SK-N-SH (cell line): ENCODE results near the gene IDUA. TPM values are rescaled to one million over a fixed set of nuclear protein-coding genes. Genes with fewer than 3 reads are reported as not detected.

ENCODE experiments used
- CTCF ChIA-PET: fragments of 300-600, 350-600 bp; formaldehyde crosslinking; extraction: SDS; loops from one replicate; lab custom pipeline; 2021; lab: Yijun Ruan, JAX
- POLR2A ChIA-PET: fragments of 350-600 bp; sonication (Branson Sonifier 250); formaldehyde crosslinking; extraction: SDS; loops from one replicate; lab custom pipeline; 2020; ENCODE audit warnings: antibody characterized with exemption, inconsistent platforms; lab: Yijun Ruan, JAX
- DNase-seq: peaks from one replicate; pipeline ENCODE4 v3.0.0; 2012
- H2AFZ ChIP-seq: fragments of 200-600 bp; sonication (generic); 2 replicates; pipeline ENCODE4 v1.8.1; 2016; ENCODE audit warnings: antibody characterized with exemption, mild to moderate bottlenecking, low read depth
- H3F3A ChIP-seq: fragments of 200-600 bp; sonication (generic); replicated peaks from 2 replicates; pipeline ENCODE3; 2016; ENCODE audit warnings: antibody characterized with exemption, mild to moderate bottlenecking; ENCODE audit not compliant: insufficient read depth
- H3K27ac ChIP-seq, 2 experiments: fragments of 200-500 bp in 1 of 2; fragments of 200-600 bp in 1 of 2; sonication (Bioruptor generic) in 1 of 2; sonication (generic), shearing (Covaris generic) in 1 of 2; 2 replicates each; pipeline versions ENCODE4 v1.5.1 to v1.6.1; 2014 to 2016; ENCODE audit warnings: low read depth in 2 of 2, inconsistent platforms in 1 of 2, low read length in 1 of 2, mild to moderate bottlenecking in 1 of 2, mixed read lengths in 1 of 2
- H3K27me3 ChIP-seq: fragments of 200-600 bp; sonication (generic), shearing (Covaris generic); 2 replicates; pipeline ENCODE4 v1.6.1; 2016; ENCODE audit warnings: mixed run types; ENCODE audit not compliant: insufficient read depth
- H3K36me3 ChIP-seq, 2 experiments: fragments of 200-500 bp in 1 of 2; fragments of 200-600 bp in 1 of 2; sonication (Bioruptor generic) in 1 of 2; sonication (generic) in 1 of 2; replicated peaks in 1 of 2; 2 replicates each; pipeline versions ENCODE3 to v1.5.1; 2014 to 2016; ENCODE audit warnings: low read length in 1 of 2, mild to moderate bottlenecking in 1 of 2; ENCODE audit not compliant: insufficient read depth in 2 of 2, control insufficient read depth in 1 of 2
- H3K4me1 ChIP-seq, 2 experiments: fragments of 200-500 bp in 1 of 2; fragments of 200-600 bp in 1 of 2; sonication (Bioruptor generic) in 1 of 2; sonication (generic), shearing (Covaris generic) in 1 of 2; 2 replicates each; pipeline versions ENCODE4 v1.5.1 to v1.6.1; 2014 to 2016; ENCODE audit warnings: low read depth in 1 of 2, low read length in 1 of 2, mixed run types in 1 of 2; ENCODE audit not compliant: insufficient read depth in 2 of 2, control insufficient read depth in 1 of 2
- H3K4me2 ChIP-seq: fragments of 200-600 bp; sonication (generic), shearing (Covaris generic); 2 replicates; pipeline ENCODE4 v1.6.1; 2017; ENCODE audit warnings: mixed run types
- H3K4me3 ChIP-seq, 2 experiments: fragments of 200-500 bp in 1 of 2; fragments of 200-600 bp in 1 of 2; sonication (Bioruptor generic) in 1 of 2; sonication (generic), shearing (Covaris generic) in 1 of 2; 2 replicates each; pipeline versions ENCODE4 v1.5.1 to v1.8.1; 2014 to 2016; ENCODE audit warnings: low read depth in 2 of 2, inconsistent platforms in 1 of 2, low read length in 1 of 2, mild to moderate bottlenecking in 1 of 2, mixed read lengths in 1 of 2, moderate library complexity in 1 of 2
- H3K79me2 ChIP-seq: fragments of 200-600 bp; sonication (generic); 2 replicates; pipeline ENCODE4 v1.8.1; 2017; ENCODE audit warnings: mild to moderate bottlenecking; ENCODE audit not compliant: insufficient read depth
- H3K9ac ChIP-seq: fragments of 200-600 bp; sonication (generic); 2 replicates; pipeline ENCODE4 v1.6.1; 2017; ENCODE audit warnings: mixed run types
- H3K9me2 ChIP-seq: fragments of 200-600 bp; sonication (generic); 2 replicates; pipeline ENCODE4 v1.6.1; 2017; ENCODE audit warnings: mixed run types
- H3K9me3 ChIP-seq: fragments of 200-600 bp; sonication (generic); 2 replicates; pipeline ENCODE4 v1.6.1; 2017; ENCODE audit warnings: mixed run types, mild to moderate bottlenecking, moderate library complexity
- H4K20me1 ChIP-seq: fragments of 200-600 bp; sonication (generic); 2 replicates; pipeline ENCODE4 v1.6.1; 2017; ENCODE audit warnings: mild to moderate bottlenecking, mixed run types; ENCODE audit not compliant: insufficient read depth
- ELF1 ChIP-seq: IDR thresholded peaks from 2 replicates; pipeline ENCODE4 v1.4.0; 2012
- EZH2phosphoT487 ChIP-seq: fragments of 200-600 bp; sonication (generic); IDR thresholded peaks from 2 replicates; pipeline ENCODE4 v1.6.1; 2017; ENCODE audit warnings: low read depth, mixed run types, mild to moderate bottlenecking, antibody characterized with exemption, moderate library complexity, borderline replicate concordance
- FOSL2 ChIP-seq: IDR thresholded peaks from 2 replicates; pipeline ENCODE4 v1.4.0; 2012; ENCODE audit warnings: low read depth, mild to moderate bottlenecking, moderate library complexity, borderline replicate concordance
- FOXM1 ChIP-seq: IDR thresholded peaks from 2 replicates; pipeline ENCODE4 v1.4.0; 2012; ENCODE audit warnings: low read depth, mild to moderate bottlenecking
- GABPA ChIP-seq: IDR thresholded peaks from 2 replicates; pipeline ENCODE4 v1.4.0; 2012; ENCODE audit warnings: low read depth, mild to moderate bottlenecking
- MXI1 ChIP-seq: IDR thresholded peaks from 2 replicates; pipeline ENCODE4 v1.6.1; 2012; ENCODE audit warnings: mild to moderate bottlenecking, low read depth, low read length, improper control_type of control experiment
- NRF1 ChIP-seq: IDR thresholded peaks from 2 replicates; pipeline ENCODE4 v1.6.1; 2012; ENCODE audit warnings: low read depth, mild to moderate bottlenecking, low read length
- POLR2AphosphoS5 ChIP-seq: IDR thresholded peaks from 2 replicates; pipeline ENCODE4 v1.6.1; 2012; ENCODE audit warnings: low read depth, low read length
- RCOR1 ChIP-seq: fragments of 150-350 bp; IDR thresholded peaks from 2 replicates; pipeline ENCODE4 v1.6.1; 2017; ENCODE audit warnings: antibody characterized with exemption, low read length
- TCF12 ChIP-seq: IDR thresholded peaks from 2 replicates; pipeline ENCODE4 v1.4.0; 2012
- YY1 ChIP-seq: IDR thresholded peaks from 2 replicates; pipeline ENCODE4 v1.4.0; 2012; ENCODE audit warnings: low read depth, mild to moderate bottlenecking
- WGBS: methylation state at CpG from one replicate; pipeline ENCODE4 v1.1.6; 2017; ENCODE audit warnings: low lambda C conversion rate; 5-methylcytosine and 5-hydroxymethylcytosine counted together
- polyA plus RNA-seq, 3 experiments: library from polyadenylated mRNA; depleted of rRNA; stranded (reverse); fragments of >200 nt; gene quantifications; 2 replicates each; pipeline ENCODE4 v1.2.3, GENCODE V29; 2012
- TF ChIP-seq, protein P1 (sequence below): fragments of 150-350 bp; IDR thresholded peaks from 2 replicates; pipeline ENCODE4 v1.6.1; 2017; ENCODE audit warnings: antibody characterized with exemption, low read length, low read depth, borderline replicate concordance
- TF ChIP-seq, protein P2 (sequence below): IDR thresholded peaks from 2 replicates; pipeline ENCODE4 v1.4.0; 2012; ENCODE audit warnings: low read depth
- TF ChIP-seq, protein P3 (sequence below): IDR thresholded peaks from 2 replicates; pipeline ENCODE4 v1.4.0; 2012; ENCODE audit warnings: low read depth, borderline replicate concordance
- TF ChIP-seq, protein P4 (sequence below): IDR thresholded peaks from 2 replicates; pipeline ENCODE4 v1.6.1; 2012; ENCODE audit warnings: mild to moderate bottlenecking, low read depth, low read length, moderate library complexity
- TF ChIP-seq, protein P5 (sequence below): IDR thresholded peaks from 2 replicates; pipeline ENCODE4; 2012

The IDUA gene
- polyA plus RNA-seq, 1 of the 3 experiments (the other 2 are of a cell fraction), result 24.4 TPM

DNA sequence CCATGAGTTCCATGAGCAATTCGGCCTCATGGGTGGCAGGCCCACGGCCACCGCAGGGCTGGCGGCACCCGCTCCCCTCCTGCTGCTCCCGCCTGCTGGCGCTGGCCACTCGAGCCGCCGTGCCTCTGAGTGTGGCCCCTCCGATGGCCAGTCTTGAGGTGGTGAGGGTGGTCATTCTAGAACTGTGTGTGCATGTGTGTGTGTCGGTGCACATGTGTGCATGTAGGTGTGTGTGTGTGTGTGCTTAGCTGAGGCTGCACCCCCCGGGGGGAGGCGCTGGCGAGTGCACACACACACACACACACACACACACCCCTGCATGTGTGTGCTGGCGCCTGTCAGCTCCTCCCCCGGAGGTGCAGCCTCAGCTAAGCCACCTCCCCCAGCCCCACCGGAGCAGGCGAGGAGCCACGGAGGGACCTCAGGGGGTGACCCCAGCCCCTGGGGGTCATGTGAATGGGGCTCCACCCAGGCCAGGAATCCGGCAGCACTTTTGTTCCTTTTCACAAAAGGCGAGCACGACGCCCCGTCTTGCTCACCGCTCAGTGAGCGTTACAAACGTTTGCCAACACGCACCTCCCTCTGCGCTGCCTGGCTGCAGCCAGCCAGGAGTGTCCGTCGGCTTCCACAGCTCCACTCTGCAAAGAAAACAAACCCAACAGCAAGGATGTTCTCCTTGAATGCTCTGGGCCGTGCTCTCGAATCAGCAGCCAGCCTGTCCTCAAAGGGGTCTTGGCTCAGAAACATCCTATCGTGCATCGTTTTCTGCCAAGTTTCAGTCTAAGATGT, 54.5 kb downstream of the IDUA start (continued):
- TF ChIP-seq, protein P1, sequence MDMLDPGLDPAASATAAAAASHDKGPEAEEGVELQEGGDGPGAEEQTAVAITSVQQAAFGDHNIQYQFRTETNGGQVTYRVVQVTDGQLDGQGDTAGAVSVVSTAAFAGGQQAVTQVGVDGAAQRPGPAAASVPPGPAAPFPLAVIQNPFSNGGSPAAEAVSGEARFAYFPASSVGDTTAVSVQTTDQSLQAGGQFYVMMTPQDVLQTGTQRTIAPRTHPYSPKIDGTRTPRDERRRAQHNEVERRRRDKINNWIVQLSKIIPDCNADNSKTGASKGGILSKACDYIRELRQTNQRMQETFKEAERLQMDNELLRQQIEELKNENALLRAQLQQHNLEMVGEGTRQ, result no peak
- TF ChIP-seq, protein P2, sequence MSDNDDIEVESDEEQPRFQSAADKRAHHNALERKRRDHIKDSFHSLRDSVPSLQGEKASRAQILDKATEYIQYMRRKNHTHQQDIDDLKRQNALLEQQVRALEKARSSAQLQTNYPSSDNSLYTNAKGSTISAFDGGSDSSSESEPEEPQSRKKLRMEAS, result no peak

DNA sequence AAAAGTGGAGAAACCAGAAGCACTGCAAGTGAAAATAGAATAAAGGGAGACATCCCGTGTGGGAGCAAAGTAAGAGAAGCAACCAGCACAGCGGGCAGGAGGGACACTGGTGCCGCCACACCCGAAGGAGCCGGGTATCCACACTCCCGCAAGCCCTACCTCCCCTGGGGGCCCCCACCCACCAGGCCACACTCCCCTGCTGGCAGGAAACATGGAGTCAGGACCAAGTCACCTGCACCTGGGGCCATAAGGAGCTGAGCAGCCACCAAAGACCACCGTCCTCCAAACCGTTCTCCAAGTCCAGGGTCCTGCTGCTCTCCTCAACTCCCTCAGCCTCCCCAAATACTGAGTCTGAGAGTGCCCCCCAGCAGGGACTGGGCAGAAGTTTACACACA, 55.1 kb downstream of the IDUA start:
- 29% methylated on average over 5 of the region's 8 CpGs for WGBS
- Histone ChIP-seq H3K79me2 (no peaks in the 10 kb centered on the region), H3K36me3 (no peaks in the 10 kb centered on the region), H2AFZ (no peak overlapping the region), H3K27ac (peak overlapping the region in 1 of 2 experiments; percentile 23; a peak in 2 of 4 replicates), H3F3A (peaks cover 11% of the 10 kb centered on the region), H3K4me3 (no peak overlapping the region), H3K27me3 (peaks cover 9% of the 10 kb centered on the region; the same call in 1 of the 2 replicates), H4K20me1 (no peaks in the 10 kb centered on the region), H3K9ac (no peak overlapping the region), H3K4me2 (peak overlapping the region; percentile 10; the same call in 1 of the 2 replicates), H3K9me2 (no peaks in the 10 kb centered on the region), H3K9me3 (no peaks in the 10 kb centered on the region), H3K4me1 (peaks cover 3 to 31% of the 10 kb centered on the region in 2 experiments; a peak in 3 of 4 replicates)
- ChIA-PET CTCF (no interaction called here), POLR2A (no interaction called here)
- TF ChIP-seq, protein P3, sequence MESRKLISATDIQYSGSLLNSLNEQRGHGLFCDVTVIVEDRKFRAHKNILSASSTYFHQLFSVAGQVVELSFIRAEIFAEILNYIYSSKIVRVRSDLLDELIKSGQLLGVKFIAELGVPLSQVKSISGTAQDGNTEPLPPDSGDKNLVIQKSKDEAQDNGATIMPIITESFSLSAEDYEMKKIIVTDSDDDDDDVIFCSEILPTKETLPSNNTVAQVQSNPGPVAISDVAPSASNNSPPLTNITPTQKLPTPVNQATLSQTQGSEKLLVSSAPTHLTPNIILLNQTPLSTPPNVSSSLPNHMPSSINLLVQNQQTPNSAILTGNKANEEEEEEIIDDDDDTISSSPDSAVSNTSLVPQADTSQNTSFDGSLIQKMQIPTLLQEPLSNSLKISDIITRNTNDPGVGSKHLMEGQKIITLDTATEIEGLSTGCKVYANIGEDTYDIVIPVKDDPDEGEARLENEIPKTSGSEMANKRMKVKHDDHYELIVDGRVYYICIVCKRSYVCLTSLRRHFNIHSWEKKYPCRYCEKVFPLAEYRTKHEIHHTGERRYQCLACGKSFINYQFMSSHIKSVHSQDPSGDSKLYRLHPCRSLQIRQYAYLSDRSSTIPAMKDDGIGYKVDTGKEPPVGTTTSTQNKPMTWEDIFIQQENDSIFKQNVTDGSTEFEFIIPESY, result no peak
- TF ChIP-seq EZH2phosphoT487 (no peak), FOSL2 (no peak), MXI1 (no peak), YY1 (no peak), NRF1 (no peak), POLR2AphosphoS5 (no peak), GABPA (no peak), RCOR1 (no peak), TCF12 (no peak), ELF1 (no peak), FOXM1 (no peak)
- TF ChIP-seq, protein P4, sequence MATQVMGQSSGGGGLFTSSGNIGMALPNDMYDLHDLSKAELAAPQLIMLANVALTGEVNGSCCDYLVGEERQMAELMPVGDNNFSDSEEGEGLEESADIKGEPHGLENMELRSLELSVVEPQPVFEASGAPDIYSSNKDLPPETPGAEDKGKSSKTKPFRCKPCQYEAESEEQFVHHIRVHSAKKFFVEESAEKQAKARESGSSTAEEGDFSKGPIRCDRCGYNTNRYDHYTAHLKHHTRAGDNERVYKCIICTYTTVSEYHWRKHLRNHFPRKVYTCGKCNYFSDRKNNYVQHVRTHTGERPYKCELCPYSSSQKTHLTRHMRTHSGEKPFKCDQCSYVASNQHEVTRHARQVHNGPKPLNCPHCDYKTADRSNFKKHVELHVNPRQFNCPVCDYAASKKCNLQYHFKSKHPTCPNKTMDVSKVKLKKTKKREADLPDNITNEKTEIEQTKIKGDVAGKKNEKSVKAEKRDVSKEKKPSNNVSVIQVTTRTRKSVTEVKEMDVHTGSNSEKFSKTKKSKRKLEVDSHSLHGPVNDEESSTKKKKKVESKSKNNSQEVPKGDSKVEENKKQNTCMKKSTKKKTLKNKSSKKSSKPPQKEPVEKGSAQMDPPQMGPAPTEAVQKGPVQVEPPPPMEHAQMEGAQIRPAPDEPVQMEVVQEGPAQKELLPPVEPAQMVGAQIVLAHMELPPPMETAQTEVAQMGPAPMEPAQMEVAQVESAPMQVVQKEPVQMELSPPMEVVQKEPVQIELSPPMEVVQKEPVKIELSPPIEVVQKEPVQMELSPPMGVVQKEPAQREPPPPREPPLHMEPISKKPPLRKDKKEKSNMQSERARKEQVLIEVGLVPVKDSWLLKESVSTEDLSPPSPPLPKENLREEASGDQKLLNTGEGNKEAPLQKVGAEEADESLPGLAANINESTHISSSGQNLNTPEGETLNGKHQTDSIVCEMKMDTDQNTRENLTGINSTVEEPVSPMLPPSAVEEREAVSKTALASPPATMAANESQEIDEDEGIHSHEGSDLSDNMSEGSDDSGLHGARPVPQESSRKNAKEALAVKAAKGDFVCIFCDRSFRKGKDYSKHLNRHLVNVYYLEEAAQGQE, result no peak
- TF ChIP-seq, protein P5, sequence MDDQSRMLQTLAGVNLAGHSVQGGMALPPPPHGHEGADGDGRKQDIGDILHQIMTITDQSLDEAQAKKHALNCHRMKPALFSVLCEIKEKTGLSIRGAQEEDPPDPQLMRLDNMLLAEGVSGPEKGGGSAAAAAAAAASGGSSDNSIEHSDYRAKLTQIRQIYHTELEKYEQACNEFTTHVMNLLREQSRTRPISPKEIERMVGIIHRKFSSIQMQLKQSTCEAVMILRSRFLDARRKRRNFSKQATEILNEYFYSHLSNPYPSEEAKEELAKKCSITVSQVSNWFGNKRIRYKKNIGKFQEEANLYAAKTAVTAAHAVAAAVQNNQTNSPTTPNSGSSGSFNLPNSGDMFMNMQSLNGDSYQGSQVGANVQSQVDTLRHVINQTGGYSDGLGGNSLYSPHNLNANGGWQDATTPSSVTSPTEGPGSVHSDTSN, result no peak
- TF ChIP-seq, protein P2, result no peak
- no peak for DNase-seq
